NCI-H345 treated with DMSO at 0.1 percent for 48 hours (cell line): ENCODE measurements around the gene RUNX2.

ENCODE experiments used
- DNase-seq: peaks from one replicate; lab custom pipeline; 2025; ENCODE audit not compliant: unreplicated experiment; lab: John Stamatoyannopoulos, UW

The RUNX2 gene

GRCh38 chr6:45479834-45480751 lies 152.0 kb downstream of the RUNX2 start:
- DNase-seq: no peak

GRCh38 chr6:45480752-45481415 lies 152.8 kb downstream of the RUNX2 start:
- no peak for DNase-seq

- no peak for DNase-seq
Observed at GRCh38 chr6:45483021-45483420, 154.9 kb downstream of the RUNX2 start.

GRCh38 chr6:45483501-45483900 lies 155.4 kb downstream of the RUNX2 start:
- no peak for DNase-seq

- no peak for DNase-seq
Observed at GRCh38 chr6:45486736-45487135, 158.6 kb downstream of the RUNX2 start.

- no peak for DNase-seq
Observed at GRCh38 chr6:45487645-45488044, 159.5 kb downstream of the RUNX2 start.

- no peak for DNase-seq
Observed at GRCh38 chr6:45488269-45488668, 160.1 kb downstream of the RUNX2 start.

- DNase-seq: no peak
Observed at GRCh38 chr6:45488889-45489288, 160.8 kb downstream of the RUNX2 start.

- DNase-seq: no peak
Observed at GRCh38 chr6:45491048-45491735, 163.1 kb downstream of the RUNX2 start.

- DNase-seq: no peak
Observed at GRCh38 chr6:45491874-45492273, 163.7 kb downstream of the RUNX2 start.

- DNase-seq: no peak
Observed at GRCh38 chr6:45493761-45494160, 165.6 kb downstream of the RUNX2 start.

- DNase-seq: no peak
Observed at GRCh38 chr6:45494416-45495135, 166.4 kb downstream of the RUNX2 start.

GRCh38 chr6:45495429-45496084 lies 167.4 kb downstream of the RUNX2 start:
- no peak for DNase-seq

GRCh38 chr6:45496085-45496433 lies 167.9 kb downstream of the RUNX2 start:
- DNase-seq: no peak

GRCh38 chr6:45498591-45498990 lies 170.5 kb downstream of the RUNX2 start:
- DNase-seq: no peak

GRCh38 chr6:45500924-45501816 lies 173.0 kb downstream of the RUNX2 start:
- no peak for DNase-seq

GRCh38 chr6:45502456-45502855 lies 174.3 kb downstream of the RUNX2 start:
- DNase-seq: no peak

GRCh38 chr6:45504947-45505346 lies 176.8 kb downstream of the RUNX2 start:
- no peak for DNase-seq

GRCh38 chr6:45505470-45505869 lies 177.3 kb downstream of the RUNX2 start:
- DNase-seq: no peak

- no peak for DNase-seq
Observed at GRCh38 chr6:45507186-45507585, 179.1 kb downstream of the RUNX2 start.
